Astrocyte (in vitro differentiated cells and primary cell): ENCODE measurements around the gene C1orf94.

Source experiments
- EZH2 ChIP-seq: IDR thresholded peaks from 2 replicates; pipeline ENCODE4 v1.6.1; 2012; ENCODE audit warnings: mild to moderate bottlenecking, low read length, inconsistent platforms; ENCODE audit not compliant: insufficient read depth
- TF ChIP-seq, protein P1 (sequence below): IDR thresholded peaks from 2 replicates; pipeline ENCODE4 v1.5.1; 2011; ENCODE audit warnings: low read depth, mild to moderate bottlenecking, inconsistent platforms, low read length, moderate library complexity; ENCODE audit not compliant: insufficient read depth

DNA sequence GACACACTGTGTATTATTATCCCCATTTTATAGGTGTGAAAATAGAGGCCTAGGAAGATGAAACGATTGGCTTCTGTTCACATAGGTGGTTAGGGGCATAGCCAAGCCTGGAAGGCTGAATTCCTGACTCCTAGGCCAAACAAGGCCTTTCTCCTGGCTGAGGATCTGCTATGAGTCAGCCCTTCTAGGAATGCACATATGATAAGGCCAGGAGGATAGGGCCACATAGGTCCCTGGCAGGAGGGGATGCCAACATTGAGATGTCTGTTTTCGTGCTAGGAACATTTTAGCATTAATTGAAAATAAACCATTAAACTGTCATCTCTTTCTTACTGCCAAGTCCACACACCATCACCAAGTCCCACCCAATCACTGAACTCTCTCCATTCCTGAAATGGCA is 20.8 kb upstream of the C1orf94 start:
- TF ChIP-seq EZH2 = no peak
- TF ChIP-seq, protein P1, sequence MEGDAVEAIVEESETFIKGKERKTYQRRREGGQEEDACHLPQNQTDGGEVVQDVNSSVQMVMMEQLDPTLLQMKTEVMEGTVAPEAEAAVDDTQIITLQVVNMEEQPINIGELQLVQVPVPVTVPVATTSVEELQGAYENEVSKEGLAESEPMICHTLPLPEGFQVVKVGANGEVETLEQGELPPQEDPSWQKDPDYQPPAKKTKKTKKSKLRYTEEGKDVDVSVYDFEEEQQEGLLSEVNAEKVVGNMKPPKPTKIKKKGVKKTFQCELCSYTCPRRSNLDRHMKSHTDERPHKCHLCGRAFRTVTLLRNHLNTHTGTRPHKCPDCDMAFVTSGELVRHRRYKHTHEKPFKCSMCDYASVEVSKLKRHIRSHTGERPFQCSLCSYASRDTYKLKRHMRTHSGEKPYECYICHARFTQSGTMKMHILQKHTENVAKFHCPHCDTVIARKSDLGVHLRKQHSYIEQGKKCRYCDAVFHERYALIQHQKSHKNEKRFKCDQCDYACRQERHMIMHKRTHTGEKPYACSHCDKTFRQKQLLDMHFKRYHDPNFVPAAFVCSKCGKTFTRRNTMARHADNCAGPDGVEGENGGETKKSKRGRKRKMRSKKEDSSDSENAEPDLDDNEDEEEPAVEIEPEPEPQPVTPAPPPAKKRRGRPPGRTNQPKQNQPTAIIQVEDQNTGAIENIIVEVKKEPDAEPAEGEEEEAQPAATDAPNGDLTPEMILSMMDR = no peak
